Naive thymus-derived CD4-positive, alpha-beta T cell (primary cell): Measurements from ENCODE around the gene KAT8. TPM values are rescaled to one million over a fixed set of nuclear protein-coding genes. Genes with fewer than 3 reads are reported as not detected.

Experiments used
- ATAC-seq: fragments of 150-1000 bp; cut with Tn5 transposase; 2 replicates; pipeline ENCODE4 v1.10.0; 2021; ENCODE audit warnings: mild to moderate bottlenecking, moderate library complexity
- CTCF ChIA-PET: fragments of 350-600 bp; sonication (Branson Sonifier 250); formaldehyde crosslinking; loops from one replicate; lab custom pipeline; 2021; ENCODE audit warnings: antibody characterized with exemption; lab: Charles Lee
- POLR2A ChIA-PET: fragments of 350-600 bp; sonication (Branson Sonifier 250); formaldehyde crosslinking; loops from one replicate; lab custom pipeline; 2021; ENCODE audit warnings: antibody characterized with exemption, inconsistent platforms; lab: Charles Lee
- DNase-seq, 9 donors: peaks; one replicate each; pipeline versions ENCODE4 v3.0.0 to v3.0.0-alpha.2; 2020 to 2022; ENCODE audit warnings: mixed read lengths in 1 of 9
- H3K27ac ChIP-seq: one replicate; pipeline ENCODE4 v1.7.0; 2013; ENCODE audit warnings: mild to moderate bottlenecking, low read depth, low read length, moderate library complexity
- H3K27me3 ChIP-seq, 2 donors: one replicate each; pipeline ENCODE4 v1.7.0; 2013; ENCODE audit warnings: low read length in 2 of 2, mild to moderate bottlenecking in 2 of 2, moderate library complexity in 2 of 2; ENCODE audit not compliant: control insufficient read depth in 2 of 2, insufficient read depth in 2 of 2
- H3K36me3 ChIP-seq, 3 experiments: 1 replicate in 2 of 3; 2 replicates in 1 of 3; pipeline ENCODE4 v1.7.0; 2013; ENCODE audit warnings: low read length in 3 of 3, mild to moderate bottlenecking in 3 of 3, moderate library complexity in 1 of 3; ENCODE audit not compliant: insufficient read depth in 3 of 3, control insufficient read depth in 2 of 3
- H3K4me1 ChIP-seq, 2 donors: one replicate each; pipeline ENCODE4 v1.7.0; 2013; ENCODE audit warnings: low read length in 2 of 2, mild to moderate bottlenecking in 2 of 2, moderate library complexity in 1 of 2; ENCODE audit not compliant: control insufficient read depth in 2 of 2, insufficient read depth in 2 of 2
- H3K4me3 ChIP-seq: 2 replicates; pipeline ENCODE4 v1.7.0; 2013; ENCODE audit warnings: mild to moderate bottlenecking, low read length
- H3K9me3 ChIP-seq, 3 experiments: 1 replicate in 2 of 3; 2 replicates in 1 of 3; pipeline ENCODE4 v1.7.0; 2013; ENCODE audit warnings: low read length in 3 of 3; ENCODE audit not compliant: control insufficient read depth in 2 of 3
- H3K27ac Mint-ChIP-seq, 9 donors: one replicate each; pipeline ENCODE4 v1.8.0; 2020 to 2022; ENCODE audit warnings: mixed read lengths in 9 of 9, mild to moderate bottlenecking in 8 of 9, moderate library complexity in 5 of 9, inconsistent platforms in 2 of 9
- H3K27me3 Mint-ChIP-seq, 5 donors: one replicate each; pipeline ENCODE4 v1.8.0; 2021 to 2022; ENCODE audit warnings: mixed read lengths in 5 of 5, mild to moderate bottlenecking in 1 of 5
- H3K36me3 Mint-ChIP-seq, 5 donors: one replicate each; pipeline ENCODE4 v1.8.0; 2020 to 2022; ENCODE audit warnings: mixed read lengths in 5 of 5, mild to moderate bottlenecking in 3 of 5, inconsistent platforms in 1 of 5
- H3K4me1 Mint-ChIP-seq, 7 donors: one replicate each; pipeline ENCODE4 v1.8.0; 2020 to 2022; ENCODE audit warnings: mixed read lengths in 7 of 7, mild to moderate bottlenecking in 3 of 7, inconsistent platforms in 1 of 7
- H3K4me3 Mint-ChIP-seq, 10 donors: one replicate each; pipeline ENCODE4 v1.8.0; 2020 to 2022; ENCODE audit warnings: mild to moderate bottlenecking in 10 of 10, mixed read lengths in 10 of 10, moderate library complexity in 6 of 10, inconsistent platforms in 2 of 10
- H3K9me3 Mint-ChIP-seq, 11 donors: one replicate each; pipeline ENCODE4 v1.8.0; 2020 to 2022; ENCODE audit warnings: mixed read lengths in 11 of 11, mild to moderate bottlenecking in 4 of 11, inconsistent platforms in 1 of 11, moderate library complexity in 1 of 11
- intact Hi-C, 2 donors: fragments of 100-400 bp; cut with micrococcal nuclease; formaldehyde crosslinking; loops; one replicate each; pipeline ENCODE4 v1.15.1; 2023
- polyA plus RNA-seq, 2 donors: library from polyadenylated mRNA; unstranded; fragments of 300-500 nt; fragmentation: Illumina TruSeq; gene quantifications; one replicate each; pipeline ENCODE4 v1.2.3, GENCODE V29; 2021
- total RNA-seq, 6 experiments: library from RNA in 5 of 6; stranded (reverse) in 5 of 6; gene quantifications; 1 replicate in 5 of 6; 2 replicates in 1 of 6; pipeline ENCODE4 v1.2.3 and lab custom pipeline; 2021 to 2026

KAT8 gene
- total RNA-seq (100 to 1,000 TPM in 4 of 5 experiments, 10 to 100 TPM in 1; 63.0 to 134 (median 112) TPM), polyA plus RNA-seq (100 to 1,000 TPM in 1 of 2 donors, 10 to 100 TPM in 1; 76.3 to 106 TPM), total RNA-seq (lab: John Stamatoyannopoulos, UW) (96.5 reads per million, percentile 84 among the genes with 10 or more reads in this experiment)

DNA sequence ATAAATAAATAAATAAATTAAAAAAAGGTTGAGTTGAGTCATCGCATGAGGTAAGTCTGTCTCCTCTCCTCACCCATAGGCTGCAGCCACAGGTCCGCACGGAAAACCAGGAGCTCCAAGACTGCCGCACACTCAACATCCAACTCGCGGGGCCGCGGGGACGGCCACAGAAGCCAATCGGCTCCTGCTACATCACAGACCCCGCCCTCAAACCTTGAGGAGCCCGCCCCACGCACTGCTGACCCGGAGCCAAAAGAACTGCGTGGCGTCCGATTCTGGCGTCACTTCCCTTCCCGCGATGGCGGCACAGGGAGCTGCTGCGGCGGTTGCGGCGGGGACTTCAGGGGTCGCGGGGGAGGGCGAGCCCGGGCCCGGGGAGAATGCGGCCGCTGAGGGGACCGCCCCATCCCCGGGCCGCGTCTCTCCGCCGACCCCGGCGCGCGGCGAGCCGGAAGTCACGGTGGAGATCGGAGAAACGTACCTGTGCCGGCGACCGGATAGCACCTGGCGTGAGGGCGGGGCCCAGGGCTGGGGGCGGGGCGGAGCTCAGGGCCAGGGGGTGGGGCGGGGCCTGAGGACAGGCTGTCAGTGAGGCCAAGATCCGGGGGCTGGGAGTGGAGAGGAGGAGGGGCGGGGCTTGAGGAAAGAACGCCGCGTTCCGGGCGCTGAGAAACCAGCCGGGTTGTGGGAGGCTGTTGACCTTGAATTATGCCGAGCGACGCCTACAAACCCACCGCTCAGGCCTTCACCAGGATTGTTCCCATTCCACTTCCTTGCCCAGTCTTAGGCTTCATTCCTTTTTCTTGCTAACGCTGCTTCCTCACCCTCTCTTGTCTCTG lies at the start of gene KAT8:
Gene KAT8, plus strand, starts transcription at position 281 of the 839 bp plus-strand sequence. Its CDS starts 18 bp downstream, at position 299.
- ATAC-seq (peak; percentile 95), DNase-seq (peak; percentile 88 to 99 (median 97))
- ChIA-PET CTCF (interaction anchor here (0.8 to 3.1 kb wide), 3 partner anchors 22 to 44 kb away, joined by 4 to 14 read pairs (median 5); partner anchors contain the start of genes ZNF646 and ZNF668), POLR2A (interaction anchor here (0.6 to 6.0 kb wide), 27 partner anchors 9 to 1191 kb away, joined by 3 to 87 read pairs (median 4); partner anchors contain the start of genes ARMC5, BCKDK, FUS and ORAI3)
- H3K27me3 Mint-ChIP-seq, result no peaks in the 10 kb centered on the region
- intact Hi-C loops, result loop anchor here (1.0 to 5.0 kb wide), 13 partner anchors 13 to 391 kb away; partner anchors contain the start of genes FUS (in 2 of the 2), SETD1A (in 2 of the 2), STX4 (in 2 of the 2) and VKORC1 (in 2 of the 2)
- H3K36me3 Mint-ChIP-seq, result peaks cover 0 to 20% (median 10%) of the 10 kb centered on the region in 5 donors
- H3K4me1 ChIP-seq, result peaks cover 7 to 15% of the 10 kb centered on the region in 2 donors
- no peaks in the 10 kb centered on the region for H3K27me3 ChIP-seq
- no peaks in the 10 kb centered on the region for H3K9me3 ChIP-seq
- peak within 1 kb of the TSS; percentile 86 to 95 (median 90) for H3K4me3 Mint-ChIP-seq
- H3K27ac Mint-ChIP-seq, result peak within 1 kb of the TSS; percentile 77 to 96 (median 89)
- peaks cover 12 to 32% (median 24%) of the 10 kb centered on the region in 7 donors for H3K4me1 Mint-ChIP-seq
- H3K4me3 ChIP-seq, result peak within 1 kb of the TSS; percentile 65
- H3K9me3 Mint-ChIP-seq, result peaks cover 0 to 4% (median 0%) of the 10 kb centered on the region in 11 donors
- peak within 1 kb of the TSS; percentile 98 for H3K27ac ChIP-seq
- H3K36me3 ChIP-seq, result peaks cover 5 to 41% (median 9%) of the 10 kb centered on the region in 3 experiments

DNA sequence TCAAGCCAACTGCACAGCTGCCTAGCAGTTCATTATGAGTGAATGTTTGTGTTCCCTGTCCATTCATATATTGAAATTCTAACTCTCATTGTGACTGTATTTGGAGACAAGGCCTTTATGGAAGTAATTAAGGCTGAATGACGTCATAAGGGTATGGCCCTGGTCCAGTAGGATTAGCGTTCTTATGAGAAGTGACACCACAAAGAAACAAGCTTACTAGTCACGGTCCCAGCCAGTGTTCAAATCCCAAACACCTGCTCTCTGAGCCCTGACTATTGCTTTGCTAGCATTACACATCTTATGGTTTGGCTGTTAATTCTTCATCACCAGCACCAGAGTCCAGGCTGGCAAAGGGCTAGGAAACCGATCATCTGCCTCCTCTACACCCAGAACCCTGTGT lies 45.6 kb upstream of the KAT8 start:
- H3K4me3 Mint-ChIP-seq, result peak overlapping the region; percentile 85 to 99 (median 96)
- H3K27ac Mint-ChIP-seq, result peak overlapping the region; percentile 75 to 98 (median 90)
- POLR2A ChIA-PET, result interaction anchor here (0.8 to 2.7 kb wide), 2 partner anchors 33 to 37 kb away, joined by 3 to 29 read pairs; partner anchors contain the start of gene STX4
- H3K9me3 ChIP-seq, result no peaks in the 10 kb centered on the region
- DNase-seq (no peak), ATAC-seq (no peak)
- H3K4me1 ChIP-seq, result peaks cover 9 to 18% of the 10 kb centered on the region in 2 donors
- H3K27me3 Mint-ChIP-seq, result no peaks in the 10 kb centered on the region
- no peaks in the 10 kb centered on the region for H3K27me3 ChIP-seq
- H3K4me1 Mint-ChIP-seq, result peaks cover 31 to 53% (median 35%) of the 10 kb centered on the region in 7 donors
- H3K27ac ChIP-seq, result peak overlapping the region; percentile 91
- H3K36me3 Mint-ChIP-seq, result peaks cover 0 to 8% (median 0%) of the 10 kb centered on the region in 5 donors
- H3K36me3 ChIP-seq, result peaks cover 0 to 15% (median 0%) of the 10 kb centered on the region in 3 experiments
- peaks cover 0 to 1% (median 0%) of the 10 kb centered on the region in 11 donors for H3K9me3 Mint-ChIP-seq
- intact Hi-C loops, result loop anchor here (2.0 to 5.0 kb wide), 3 partner anchors 260 to 640 kb away; partner anchors contain the start of gene PRR14 (in 1 of the 2)
- CTCF ChIA-PET, result interaction anchor here (0.6 kb wide), 1 partner anchor 132 kb away, joined by 5 read pairs; no protein-coding TSS in a partner anchor
- peak overlapping the region; percentile 89 for H3K4me3 ChIP-seq

DNA sequence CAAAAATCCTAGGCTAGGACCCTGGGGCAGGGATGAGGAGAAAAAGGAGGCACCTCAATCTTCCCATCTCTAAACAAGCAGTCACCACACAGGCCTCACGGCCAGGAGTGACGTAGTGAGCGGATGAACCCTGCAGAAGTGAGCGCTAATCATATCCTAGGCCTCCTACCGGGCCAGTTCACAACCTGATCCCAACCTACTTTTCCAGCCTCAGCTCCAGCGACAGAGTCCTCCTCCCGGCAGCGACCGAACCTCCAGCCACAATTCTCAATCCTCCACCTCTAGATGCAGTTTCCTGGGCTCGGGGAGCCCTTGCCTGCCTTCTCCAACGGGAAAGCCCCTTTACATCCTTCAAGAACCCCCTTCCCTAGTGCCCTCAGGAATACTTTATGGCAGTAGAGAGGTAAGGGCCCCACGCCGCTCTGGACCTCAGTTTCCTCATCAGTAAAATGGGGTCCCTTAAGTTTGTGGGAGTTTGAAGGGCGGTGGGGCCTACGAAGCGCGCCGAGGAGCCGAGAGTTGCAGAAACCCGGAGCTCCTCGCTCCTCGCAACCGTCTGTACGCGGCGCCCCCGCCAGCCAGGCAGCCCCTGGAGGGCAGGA lies 44.8 kb upstream of the KAT8 start:
- peak in 5 of 9 donors; percentile 11 to 37 (median 18) for DNase-seq
- ATAC-seq, result no peak
- H3K9me3 ChIP-seq, result no peaks in the 10 kb centered on the region
- H3K4me1 Mint-ChIP-seq, result peaks cover 30 to 49% (median 34%) of the 10 kb centered on the region in 7 donors
- H3K9me3 Mint-ChIP-seq, result peaks cover 0 to 1% (median 0%) of the 10 kb centered on the region in 11 donors
- no peaks in the 10 kb centered on the region for H3K27me3 ChIP-seq
- H3K4me3 ChIP-seq, result peak overlapping the region; percentile 89
- CTCF ChIA-PET, result interaction anchor here (0.6 to 1.9 kb wide), 2 partner anchors 47 to 70 kb away, joined by 3 to 10 read pairs; no protein-coding TSS in a partner anchor
- intact Hi-C loops, result loop anchor here (2.0 to 5.0 kb wide), 3 partner anchors 260 to 640 kb away; partner anchors contain the start of gene PRR14 (in 1 of the 2)
- H3K27ac ChIP-seq, result peak overlapping the region; percentile 91
- H3K27me3 Mint-ChIP-seq, result no peaks in the 10 kb centered on the region
- peaks cover 9 to 18% of the 10 kb centered on the region in 2 donors for H3K4me1 ChIP-seq
- peaks cover 0 to 23% (median 4%) of the 10 kb centered on the region in 3 experiments for H3K36me3 ChIP-seq
- H3K4me3 Mint-ChIP-seq, result peak overlapping the region; percentile 85 to 99 (median 96)
- peaks cover 0 to 12% (median 3%) of the 10 kb centered on the region in 5 donors for H3K36me3 Mint-ChIP-seq
- POLR2A ChIA-PET, result interaction anchor here (0.9 to 3.9 kb wide), 9 partner anchors 13 to 170 kb away, joined by 3 to 49 read pairs (median 23); partner anchors contain the start of genes FUS, KAT8, SETD1A and STX4
- H3K27ac Mint-ChIP-seq, result peak overlapping the region; percentile 75 to 98 (median 90)

DNA sequence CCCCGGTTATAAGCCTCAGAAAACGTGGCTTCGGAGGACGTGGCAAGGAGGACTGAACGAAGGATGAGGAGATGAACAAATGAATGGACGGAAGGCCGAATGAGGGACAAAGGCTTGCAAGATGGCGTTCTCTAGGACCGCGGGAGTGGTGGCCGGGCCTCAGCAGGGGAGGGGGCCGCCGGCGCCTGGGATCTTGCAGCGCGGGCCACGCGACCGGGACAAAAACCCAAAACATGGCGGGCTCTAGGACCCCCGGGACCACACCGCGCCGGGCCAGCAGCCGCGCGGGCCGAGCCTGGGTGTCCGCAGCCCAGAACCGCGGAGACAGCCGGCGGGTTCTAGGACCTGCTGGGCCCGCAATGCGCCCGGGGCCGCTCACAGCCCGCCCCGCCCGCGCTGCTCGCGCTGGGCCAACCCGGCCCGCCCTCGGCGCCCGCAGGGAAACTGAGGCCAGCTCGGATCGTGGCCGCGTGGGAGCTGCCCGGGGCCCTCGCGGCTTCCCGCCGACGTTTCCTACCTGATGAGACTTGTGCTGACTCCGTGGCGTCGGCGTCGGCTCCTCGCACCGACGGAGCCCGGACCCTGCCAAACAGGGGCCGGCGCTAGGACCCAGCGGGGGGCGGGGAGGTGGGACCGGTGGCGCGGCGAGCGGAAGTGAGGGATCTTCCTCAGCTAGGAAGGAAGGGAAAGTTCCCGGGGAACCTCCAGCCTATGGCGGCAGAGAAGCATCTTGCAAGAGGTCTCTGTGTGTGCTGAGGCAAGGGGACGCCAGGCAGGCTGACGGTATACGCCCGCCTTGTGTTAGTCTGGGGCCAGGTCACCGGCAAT lies 44.1 kb upstream of the KAT8 start:
- H3K27me3 ChIP-seq, result no peaks in the 10 kb centered on the region
- Mint-ChIP-seq H3K9me3 (peaks cover 0 to 1% (median 0%) of the 10 kb centered on the region in 11 donors), H3K27ac (peak overlapping the region; percentile 92 to 98 (median 97)), H3K4me1 (peaks cover 28 to 53% (median 40%) of the 10 kb centered on the region in 7 donors), H3K27me3 (no peaks in the 10 kb centered on the region), H3K36me3 (peaks cover 0 to 20% (median 7%) of the 10 kb centered on the region in 5 donors), H3K4me3 (peak overlapping the region; percentile 85 to 99 (median 96))
- peak overlapping the region; percentile 89 for H3K4me3 ChIP-seq
- peak overlapping the region; percentile 91 for H3K27ac ChIP-seq
- ATAC-seq (peak; percentile 71), DNase-seq (peak; percentile 75 to 92 (median 84))
- H3K36me3 ChIP-seq, result peaks cover 0 to 30% (median 11%) of the 10 kb centered on the region in 3 experiments
- POLR2A ChIA-PET, result interaction anchor here (0.6 to 3.9 kb wide), 32 partner anchors 9 to 799 kb away, joined by 3 to 49 read pairs (median 5); partner anchors contain the start of genes ARMC5, FUS, KAT8 and PYCARD
- intact Hi-C loops, result loop anchor here (2.0 to 5.0 kb wide), 3 partner anchors 261 to 639 kb away; partner anchors contain the start of gene PRR14 (in 1 of the 2)
- H3K9me3 ChIP-seq, result no peaks in the 10 kb centered on the region
- CTCF ChIA-PET, result interaction anchor here (0.6 to 1.9 kb wide), 5 partner anchors 44 to 785 kb away, joined by 3 to 10 read pairs (median 3); partner anchors contain the start of gene KAT8
- H3K4me1 ChIP-seq, result peaks cover 9 to 18% of the 10 kb centered on the region in 2 donors
